ENCODE measurements around the gene PAX2. TPM values are rescaled to one million over a fixed set of nuclear protein-coding genes. Genes with fewer than 3 reads are reported as not detected.

Gene PAX2
- total RNA-seq, 1 experiment from 2014 or later = 0.45 TPM

GRCh38 chr10:100799881-100800280, 54.5 kb downstream of the PAX2 start:
- Histone ChIP-seq H3K4me3 (ENCODE audit: low read depth, low read length) (no peak overlapping the region), H3K27me3 (replicated peaks; ENCODE audit: control insufficient read depth, insufficient read depth, low read length) (no peaks in the 10 kb centered on the region; the same call in 1 of the 2 replicates), H3K36me3 (ENCODE audit: control insufficient read depth, insufficient read depth, low read length) (no peaks in the 10 kb centered on the region), H3K9me3 (no peaks in the 10 kb centered on the region), H3K4me1 (no peaks in the 10 kb centered on the region)
- ChIA-PET CTCF (no interaction called here), POLR2A (no interaction called here)
- H3K36me3 Mint-ChIP-seq (ENCODE audit: insufficient read depth, unreplicated experiment) = no peaks in the 10 kb centered on the region
- intact Hi-C loops (cut with micrococcal nuclease; ENCODE audit: unreplicated experiment) = no loop called here
- no peak overlapping the region for H3K4me3 Mint-ChIP-seq (ENCODE audit: unreplicated experiment)
- H3K27me3 Mint-ChIP-seq (ENCODE audit: insufficient read depth, unreplicated experiment) = peaks cover 21% of the 10 kb centered on the region
- TF ChIP-seq, protein P1, sequence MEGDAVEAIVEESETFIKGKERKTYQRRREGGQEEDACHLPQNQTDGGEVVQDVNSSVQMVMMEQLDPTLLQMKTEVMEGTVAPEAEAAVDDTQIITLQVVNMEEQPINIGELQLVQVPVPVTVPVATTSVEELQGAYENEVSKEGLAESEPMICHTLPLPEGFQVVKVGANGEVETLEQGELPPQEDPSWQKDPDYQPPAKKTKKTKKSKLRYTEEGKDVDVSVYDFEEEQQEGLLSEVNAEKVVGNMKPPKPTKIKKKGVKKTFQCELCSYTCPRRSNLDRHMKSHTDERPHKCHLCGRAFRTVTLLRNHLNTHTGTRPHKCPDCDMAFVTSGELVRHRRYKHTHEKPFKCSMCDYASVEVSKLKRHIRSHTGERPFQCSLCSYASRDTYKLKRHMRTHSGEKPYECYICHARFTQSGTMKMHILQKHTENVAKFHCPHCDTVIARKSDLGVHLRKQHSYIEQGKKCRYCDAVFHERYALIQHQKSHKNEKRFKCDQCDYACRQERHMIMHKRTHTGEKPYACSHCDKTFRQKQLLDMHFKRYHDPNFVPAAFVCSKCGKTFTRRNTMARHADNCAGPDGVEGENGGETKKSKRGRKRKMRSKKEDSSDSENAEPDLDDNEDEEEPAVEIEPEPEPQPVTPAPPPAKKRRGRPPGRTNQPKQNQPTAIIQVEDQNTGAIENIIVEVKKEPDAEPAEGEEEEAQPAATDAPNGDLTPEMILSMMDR (IDR thresholded peaks at IDR 0.05; ENCODE audit: insufficient read depth in 1 of 2, low read depth in 1 of 2, low read length in 1 of 2, severe bottlenecking in 1 of 2, unreplicated experiment in 1 of 2) = no peak
- H3K4me1 Mint-ChIP-seq (ENCODE audit: low read depth, unreplicated experiment) = peaks cover 14% of the 10 kb centered on the region
- no TSS peak for BruUV-seq (replicated peaks)
- no peaks in the 10 kb centered on the region for H3K9me3 Mint-ChIP-seq (ENCODE audit: unreplicated experiment)
- DNase-seq = no peak
- no peak overlapping the region for H3K27ac Mint-ChIP-seq (ENCODE audit: unreplicated experiment)

DNA sequence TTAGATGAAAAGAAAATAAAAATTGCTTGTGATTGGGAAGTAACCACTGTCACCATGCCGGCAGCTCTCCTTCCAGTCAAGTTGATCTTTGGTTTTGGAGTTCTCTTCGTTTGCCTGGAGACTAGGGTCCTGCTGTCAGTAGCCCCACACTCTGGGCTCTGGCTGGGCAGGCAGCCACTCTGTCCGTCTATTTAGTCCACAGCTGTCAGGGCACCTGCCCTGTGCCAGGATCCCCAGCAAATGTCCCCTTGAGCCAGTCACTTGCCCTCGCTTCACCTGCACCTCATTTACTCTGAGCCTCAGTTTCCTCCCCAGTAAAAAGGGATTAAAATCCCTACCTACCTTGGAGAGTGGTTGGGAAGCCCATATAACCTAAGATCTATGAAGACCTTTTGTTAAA, 55.5 kb downstream of the PAX2 start:
- Mint-ChIP-seq H3K4me1 (ENCODE audit: low read depth, unreplicated experiment) (peaks cover 14% of the 10 kb centered on the region), H3K4me3 (ENCODE audit: unreplicated experiment) (no peak overlapping the region), H3K27ac (ENCODE audit: unreplicated experiment) (no peak overlapping the region), H3K9me3 (ENCODE audit: unreplicated experiment) (no peaks in the 10 kb centered on the region), H3K27me3 (ENCODE audit: insufficient read depth, unreplicated experiment) (peaks cover 19% of the 10 kb centered on the region), H3K36me3 (ENCODE audit: insufficient read depth, unreplicated experiment) (no peaks in the 10 kb centered on the region)
- Histone ChIP-seq H3K36me3 (ENCODE audit: control insufficient read depth, insufficient read depth, low read length) (no peaks in the 10 kb centered on the region), H3K4me3 (ENCODE audit: low read depth, low read length) (no peak overlapping the region), H3K9me3 (no peaks in the 10 kb centered on the region), H3K27me3 (replicated peaks; ENCODE audit: control insufficient read depth, insufficient read depth, low read length) (no peaks in the 10 kb centered on the region; the same call in 1 of the 2 replicates), H3K4me1 (no peaks in the 10 kb centered on the region)
- ChIA-PET POLR2A (no interaction called here), CTCF (no interaction called here)
- BruUV-seq (replicated peaks) = no TSS peak
- intact Hi-C loops (cut with micrococcal nuclease; ENCODE audit: unreplicated experiment) = no loop called here
- no peak for DNase-seq
- TF ChIP-seq, protein P1 (IDR thresholded peaks at IDR 0.05; ENCODE audit: insufficient read depth in 1 of 2, low read depth in 1 of 2, low read length in 1 of 2, severe bottlenecking in 1 of 2, unreplicated experiment in 1 of 2) = no peak

- H3K4me1 Mint-ChIP-seq (ENCODE audit: low read depth, unreplicated experiment) = peaks cover 14% of the 10 kb centered on the region
- Histone ChIP-seq H3K4me3 (ENCODE audit: low read depth, low read length) (no peak overlapping the region), H3K27me3 (replicated peaks; ENCODE audit: control insufficient read depth, insufficient read depth, low read length) (no peaks in the 10 kb centered on the region; the same call in 1 of the 2 replicates), H3K9me3 (no peaks in the 10 kb centered on the region), H3K4me1 (no peaks in the 10 kb centered on the region), H3K36me3 (ENCODE audit: control insufficient read depth, insufficient read depth, low read length) (no peaks in the 10 kb centered on the region)
- TF ChIP-seq, protein P1 (IDR thresholded peaks at IDR 0.05; ENCODE audit: insufficient read depth in 1 of 2, low read depth in 1 of 2, low read length in 1 of 2, severe bottlenecking in 1 of 2, unreplicated experiment in 1 of 2) = no peak
- H3K36me3 Mint-ChIP-seq (ENCODE audit: insufficient read depth, unreplicated experiment) = no peaks in the 10 kb centered on the region
- intact Hi-C loops (cut with micrococcal nuclease; ENCODE audit: unreplicated experiment) = no loop called here
- peaks cover 16% of the 10 kb centered on the region for H3K27me3 Mint-ChIP-seq (ENCODE audit: insufficient read depth, unreplicated experiment)
- no peak for DNase-seq
- H3K27ac Mint-ChIP-seq (ENCODE audit: unreplicated experiment) = no peak overlapping the region
- BruUV-seq (replicated peaks) = no TSS peak
- ChIA-PET CTCF (interaction anchor here (0.6 kb wide), 1 partner anchor 11 kb away, joined by 4 read pairs; no protein-coding TSS in a partner anchor), POLR2A (no interaction called here)
- H3K4me3 Mint-ChIP-seq (ENCODE audit: unreplicated experiment) = no peak overlapping the region
- H3K9me3 Mint-ChIP-seq (ENCODE audit: unreplicated experiment) = no peaks in the 10 kb centered on the region
Observed at GRCh38 chr10:100802196-100802595, 56.8 kb downstream of the PAX2 start.

Data from Caco-2 (cell line).